GM21825 (cell line): ENCODE results near the gene NSF.
A peak's percentile ranks its signal among the peaks of the same experiment; 100 is the strongest.
"Not testable (repeated sequence)": the region's sequence is repeated elsewhere in the genome, so short reads cannot be mapped to it uniquely, and the experiment has no call there.

Experiments used
- ATAC-seq: cut with Tn5 transposase; IDR thresholded peaks from one replicate; pipeline ENCODE4 v1.9.1; 2021; ENCODE audit warnings: mild to moderate bottlenecking, moderate library complexity; ENCODE audit not compliant: unreplicated experiment

NSF gene

GRCh38 chr17:46627452-46627851 is 37.0 kb downstream of the NSF start:
- not testable (repeated sequence) for ATAC-seq

- ATAC-seq = peak; percentile 76
These were observed 38.4 kb downstream of the NSF start for GRCh38 chr17:46628753-46629436.

GRCh38 chr17:46632146-46632545 is 41.7 kb downstream of the NSF start:
- not testable (repeated sequence) for ATAC-seq

GRCh38 chr17:46634844-46635243 is 44.4 kb downstream of the NSF start:
- not testable (repeated sequence) for ATAC-seq

- not testable (repeated sequence) for ATAC-seq
These were observed 51.6 kb downstream of the NSF start for GRCh38 chr17:46641861-46642656.

GRCh38 chr17:46647251-46647650 is 56.8 kb downstream of the NSF start:
- ATAC-seq = not testable (repeated sequence)

- not testable (repeated sequence) for ATAC-seq
These were observed 57.3 kb downstream of the NSF start for GRCh38 chr17:46647688-46648278.

GRCh38 chr17:46649246-46649645 is 58.8 kb downstream of the NSF start:
- ATAC-seq = not testable (repeated sequence)

- ATAC-seq = peak; percentile 54
These were observed 61.7 kb downstream of the NSF start for GRCh38 chr17:46652024-46652643.

- ATAC-seq = not testable (repeated sequence)
These were observed 67.8 kb downstream of the NSF start for GRCh38 chr17:46658235-46658634.

GRCh38 chr17:46659702-46660101 is 69.2 kb downstream of the NSF start:
- not testable (repeated sequence) for ATAC-seq

GRCh38 chr17:46663123-46663522 is 72.7 kb downstream of the NSF start:
- not testable (repeated sequence) for ATAC-seq

GRCh38 chr17:46663552-46663951 is 73.1 kb downstream of the NSF start:
- ATAC-seq = not testable (repeated sequence)

GRCh38 chr17:46665969-46666368 is 75.5 kb downstream of the NSF start:
- ATAC-seq = not testable (repeated sequence)

- not testable (repeated sequence) for ATAC-seq
These were observed 80.3 kb downstream of the NSF start for GRCh38 chr17:46670789-46671188.

- not testable (repeated sequence) for ATAC-seq
These were observed 82.3 kb downstream of the NSF start for GRCh38 chr17:46672777-46673176.

GRCh38 chr17:46677819-46678218 is 87.3 kb downstream of the NSF start:
- not testable (repeated sequence) for ATAC-seq

- not testable (repeated sequence) for ATAC-seq
These were observed 93.2 kb downstream of the NSF start for GRCh38 chr17:46683653-46684052.

- ATAC-seq = not testable (repeated sequence)
These were observed 94.8 kb downstream of the NSF start for GRCh38 chr17:46685284-46685683.

- ATAC-seq = not testable (repeated sequence)
These were observed 101.7 kb downstream of the NSF start for GRCh38 chr17:46692196-46692595.

- ATAC-seq = not testable (repeated sequence)
These were observed 102.8 kb downstream of the NSF start for GRCh38 chr17:46693283-46693682.
